Head of caudate nucleus (tissue), 42 donors: Measurements from ENCODE around the gene RAB39A.
"Not testable (repeated sequence)": the region's sequence is repeated elsewhere in the genome, so short reads cannot be mapped to it uniquely, and the experiment has no call there.

ENCODE experiments used
- DNase-seq, 42 donors: peaks; one replicate each; pipeline versions ENCODE4 v3.0.0 to v3.0.0-alpha.2; 2020 to 2021; ENCODE audit warnings: mixed read lengths in 7 of 42
- intact Hi-C: fragments of 100-400 bp; cut with DNase I; formaldehyde crosslinking; loops from one replicate; pipeline ENCODE4 v1.15.0; 2022

RAB39A gene

GRCh38 chr11:107928046-107928766 lies at the start of gene RAB39A:
Gene RAB39A (plus strand): TSS chr11:107928448. CDS start chr11:107928569, 121 bp downstream.
- intact Hi-C loops = loop anchor here (10.0 kb wide), 1 partner anchor 77 kb away; the partner anchor contains the start of gene CUL5
- peak; percentile 75 to 97 (median 91) for DNase-seq

- DNase-seq, intact Hi-C loops: not testable (repeated sequence)
Observed at GRCh38 chr11:107881471-107881870, 46.8 kb upstream of the RAB39A start.

GRCh38 chr11:107882095-107882820 lies 46.0 kb upstream of the RAB39A start:
- intact Hi-C loops = no loop called here

GRCh38 chr11:107898270-107898669 lies 30.0 kb upstream of the RAB39A start:
- intact Hi-C loops = no loop called here

More at GRCh38 chr11:107882095-107882820, 46.0 kb upstream of the RAB39A start:
- DNase-seq = no peak

GRCh38 chr11:107908211-107908610 lies 20.0 kb upstream of the RAB39A start:
- intact Hi-C loops = no loop called here

More at GRCh38 chr11:107898270-107898669, 30.0 kb upstream of the RAB39A start:
- peak in 4 of 42 donors; percentile 4 to 27 (median 14) for DNase-seq

GRCh38 chr11:107912415-107912814 lies 15.8 kb upstream of the RAB39A start:
- intact Hi-C loops, DNase-seq: not testable (repeated sequence)

More at GRCh38 chr11:107908211-107908610, 20.0 kb upstream of the RAB39A start:
- DNase-seq = no peak

GRCh38 chr11:107915229-107915628 lies 13.0 kb upstream of the RAB39A start:
- intact Hi-C loops = no loop called here
- no peak for DNase-seq

- peak in 11 of 42 donors; percentile 15 to 52 (median 31) for DNase-seq
- intact Hi-C loops = no loop called here
Observed at GRCh38 chr11:107916671-107917241, 11.5 kb upstream of the RAB39A start.

GRCh38 chr11:107921997-107922396 lies 6.3 kb upstream of the RAB39A start:
- DNase-seq = no peak
- intact Hi-C loops = loop anchor here (10.0 kb wide), 1 partner anchor 83 kb away; the partner anchor contains the start of gene CUL5

GRCh38 chr11:107923519-107923918 lies 4.7 kb upstream of the RAB39A start:
- DNase-seq = not testable (repeated sequence)
- intact Hi-C loops = loop anchor here (10.0 kb wide), 1 partner anchor 81 kb away; the partner anchor contains the start of gene CUL5

- DNase-seq = no peak
- intact Hi-C loops = loop anchor here (10.0 kb wide), 1 partner anchor 80 kb away; the partner anchor contains the start of gene CUL5
Observed at GRCh38 chr11:107924306-107924705, 3.9 kb upstream of the RAB39A start.

GRCh38 chr11:107927559-107927958 lies 689 bp upstream of the RAB39A start:
- peak in 1 of 42 donors; percentile 1 for DNase-seq
- intact Hi-C loops = loop anchor here (10.0 kb wide), 1 partner anchor 77 kb away; the partner anchor contains the start of gene CUL5

GRCh38 chr11:107928767-107929507 lies 689 bp downstream of the RAB39A start:
- intact Hi-C loops = loop anchor here (10.0 kb wide), 1 partner anchor 76 kb away; the partner anchor contains the start of gene CUL5
- peak in 39 of 42 donors; percentile 6 to 64 (median 32) for DNase-seq

GRCh38 chr11:107929611-107930200 lies 1.5 kb downstream of the RAB39A start:
- peak in 22 of 42 donors; percentile 3 to 55 (median 27) for DNase-seq
- intact Hi-C loops = loop anchor here (10.0 kb wide), 1 partner anchor 75 kb away; the partner anchor contains the start of gene CUL5

- intact Hi-C loops = no loop called here
- DNase-seq = no peak
Observed at GRCh38 chr11:107931206-107931605, 3.0 kb downstream of the RAB39A start.

GRCh38 chr11:107947904-107948303 lies 19.7 kb downstream of the RAB39A start:
- intact Hi-C loops = no loop called here
- no peak for DNase-seq

GRCh38 chr11:107948328-107948727 lies 20.1 kb downstream of the RAB39A start:
- intact Hi-C loops, DNase-seq: not testable (repeated sequence)

GRCh38 chr11:107951155-107951554 lies 22.9 kb downstream of the RAB39A start:
- no peak for DNase-seq
- intact Hi-C loops = no loop called here
